Esophagus (tissue), 2 donors: ENCODE data around the gene NFIA. TPM values are rescaled to one million over a fixed set of nuclear protein-coding genes. Genes with fewer than 3 reads are reported as not detected.
A peak's percentile ranks its signal among the peaks of the same experiment; 100 is the strongest.

Experiments
- H3K27ac ChIP-seq, 2 donors: one replicate each; pipeline ENCODE4 v1.5.1; 2013; ENCODE audit warnings: low read depth in 2 of 2, mild to moderate bottlenecking in 2 of 2, inconsistent platforms in 1 of 2, low read length in 1 of 2, moderate library complexity in 1 of 2
- H3K27me3 ChIP-seq, 2 donors: one replicate each; pipeline ENCODE4 v1.6.1; 2013; ENCODE audit warnings: low read length in 2 of 2, control low read depth in 1 of 2, mild to moderate bottlenecking in 1 of 2; ENCODE audit not compliant: insufficient read depth in 2 of 2, control insufficient read depth in 1 of 2
- H3K36me3 ChIP-seq, 2 donors: one replicate each; pipeline ENCODE4 v1.6.1; 2013; ENCODE audit warnings: low read length in 1 of 2; ENCODE audit not compliant: control insufficient read depth in 2 of 2, insufficient read depth in 2 of 2
- H3K4me1 ChIP-seq, 2 donors: one replicate each; pipeline ENCODE4 v1.6.1; 2013; ENCODE audit warnings: low read length in 1 of 2; ENCODE audit not compliant: control insufficient read depth in 2 of 2, insufficient read depth in 2 of 2
- H3K4me3 ChIP-seq, 2 donors: one replicate each; pipeline ENCODE4 v1.5.1; 2013; ENCODE audit warnings: low read length in 2 of 2, mild to moderate bottlenecking in 2 of 2, low read depth in 1 of 2, moderate library complexity in 1 of 2
- H3K9me3 ChIP-seq, 2 donors: one replicate each; pipeline ENCODE4 v1.6.1; 2013; ENCODE audit warnings: mild to moderate bottlenecking in 2 of 2, low read depth in 1 of 2, low read length in 1 of 2, moderate library complexity in 1 of 2; ENCODE audit not compliant: control insufficient read depth in 2 of 2, insufficient read depth in 1 of 2
- WGBS, 2 donors: extraction: QIAGEN DNeasy Blood & Tissue Kit; methylation state at CpG; one replicate each; pipeline ENCODE4 v1.1.7; 2013; 5-methylcytosine and 5-hydroxymethylcytosine counted together
- polyA plus RNA-seq, 2 donors: library from polyadenylated mRNA; stranded (reverse); fragments of 200-250 nt; gene quantifications; one replicate each; pipeline ENCODE4 v1.2.3, GENCODE V29; 2013
- donor health status: healthy with polysubstance abuse.
- donor health status: Bipolar disorder and iron deficiency.

The NFIA gene
- polyA plus RNA-seq, 2 donors, result 9.0 to 11.0 TPM

DNA sequence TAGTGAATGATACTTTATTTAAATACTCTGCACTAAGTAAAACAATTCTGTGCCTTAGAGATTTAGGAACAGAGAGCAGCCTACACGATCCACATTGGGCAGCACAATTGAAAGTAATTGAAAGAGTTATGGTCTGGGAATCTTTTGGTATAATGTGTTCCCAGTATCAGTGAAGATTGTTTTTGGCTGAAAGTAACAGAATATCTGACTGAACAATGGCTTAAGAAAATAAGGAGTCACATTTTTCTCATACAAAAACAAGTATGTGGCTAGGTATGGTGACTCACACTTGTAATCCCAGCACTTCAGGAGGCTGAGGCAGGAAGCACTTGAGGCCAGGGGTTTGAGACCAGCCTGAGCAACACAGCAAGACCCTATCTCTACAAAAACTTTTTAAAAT, 306.2 kb downstream of the NFIA start:
- Histone ChIP-seq H3K4me3 (no peak overlapping the region), H3K27ac (no peak overlapping the region), H3K36me3 (peaks cover 0 to 7% of the 10 kb centered on the region in 2 donors), H3K27me3 (no peaks in the 10 kb centered on the region), H3K9me3 (peaks cover 0 to 2% of the 10 kb centered on the region in 2 donors), H3K4me1 (peaks cover 0 to 5% of the 10 kb centered on the region in 2 donors)
- 85 to 86% methylated on average over 1 of the region's 1 CpG for WGBS, 2 donors

DNA sequence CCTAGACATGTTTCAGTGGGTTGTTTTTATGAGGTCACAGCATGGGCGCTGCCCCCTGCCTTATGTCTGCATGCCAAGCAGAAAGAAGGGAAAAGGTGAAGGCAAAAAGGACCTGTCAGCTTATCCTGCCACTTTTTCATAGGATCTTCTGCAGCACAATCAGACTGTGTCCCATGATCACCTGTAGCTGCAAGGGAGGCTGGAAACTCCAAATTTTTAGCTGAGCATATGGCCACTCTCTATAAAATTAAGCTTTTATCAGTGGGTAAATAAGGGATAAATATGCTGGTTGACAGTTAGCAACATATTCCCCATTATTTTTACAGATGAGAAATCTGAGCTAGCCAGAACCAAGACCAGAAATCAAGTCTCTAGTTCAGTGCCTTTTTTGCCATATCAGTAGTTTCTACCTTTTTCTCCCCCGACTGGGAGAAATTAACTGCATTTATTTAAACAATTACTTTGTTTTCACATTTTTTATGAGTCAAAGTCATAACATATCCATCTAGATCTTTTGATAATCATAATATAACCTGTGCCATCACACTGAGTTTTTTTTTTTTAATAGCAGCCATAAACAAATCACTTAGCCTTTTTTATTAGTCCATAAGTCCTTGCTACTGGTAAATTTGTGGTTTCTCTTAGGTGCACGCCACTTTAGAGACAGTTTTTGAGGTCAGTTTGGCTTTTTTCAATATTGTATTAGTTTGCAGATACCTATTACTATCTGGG, 307.0 kb downstream of the NFIA start:
- peaks cover 0 to 7% of the 10 kb centered on the region in 2 donors for H3K36me3 ChIP-seq
- H3K27ac ChIP-seq, result no peak overlapping the region
- H3K4me1 ChIP-seq, result peaks cover 0 to 5% of the 10 kb centered on the region in 2 donors
- no peaks in the 10 kb centered on the region for H3K27me3 ChIP-seq
- H3K9me3 ChIP-seq, result peaks cover 0 to 2% of the 10 kb centered on the region in 2 donors
- no peak overlapping the region for H3K4me3 ChIP-seq
- 83 to 94% methylated on average over 3 of the region's 3 CpGs for WGBS, 2 donors

DNA sequence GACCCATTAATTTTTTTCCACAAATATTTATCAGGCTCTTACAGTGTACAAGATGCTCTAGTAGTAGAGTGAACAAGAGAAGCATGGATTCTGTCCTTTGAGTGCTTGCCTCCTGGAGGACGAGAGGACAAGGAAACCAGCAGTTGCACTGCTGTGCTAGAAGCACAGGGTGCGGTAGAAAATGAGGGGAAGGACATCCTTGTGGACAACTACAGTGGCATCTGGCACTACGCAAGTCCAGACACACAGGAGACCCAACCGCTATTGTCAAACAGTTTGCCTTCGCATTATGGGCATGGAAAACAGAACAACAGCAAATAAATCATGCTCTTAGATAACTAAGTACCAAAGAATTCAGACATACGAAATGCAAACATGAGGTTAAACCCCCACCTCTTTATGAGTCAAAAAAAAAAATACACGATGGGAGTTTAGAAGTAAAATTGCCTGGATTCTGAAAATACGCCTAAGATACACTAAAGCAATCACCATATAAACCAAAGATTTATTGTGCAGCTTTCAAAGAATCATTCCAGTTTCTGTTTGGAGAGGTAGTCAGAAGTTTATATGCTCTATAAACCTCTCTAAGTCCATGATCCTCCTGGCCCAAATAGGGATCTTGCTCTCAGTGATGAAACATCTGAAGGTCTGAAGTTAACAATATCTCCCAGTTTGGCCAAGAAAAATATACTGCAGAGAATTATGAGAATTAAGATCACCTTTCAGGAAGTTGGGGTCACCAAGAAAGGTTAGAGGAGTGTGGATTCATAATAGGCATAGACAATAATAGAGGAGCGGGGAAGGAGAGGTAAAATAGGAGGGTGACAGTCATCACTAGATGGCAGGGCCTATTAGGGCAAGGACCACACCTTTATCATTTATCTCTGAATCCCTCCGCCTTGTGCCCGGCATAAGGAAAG, 307.8 kb downstream of the NFIA start:
- H3K9me3 ChIP-seq, result peaks cover 0 to 2% of the 10 kb centered on the region in 2 donors
- WGBS, 2 donors, result 81 to 82% methylated on average over 11 of the region's 11 CpGs

DNA sequence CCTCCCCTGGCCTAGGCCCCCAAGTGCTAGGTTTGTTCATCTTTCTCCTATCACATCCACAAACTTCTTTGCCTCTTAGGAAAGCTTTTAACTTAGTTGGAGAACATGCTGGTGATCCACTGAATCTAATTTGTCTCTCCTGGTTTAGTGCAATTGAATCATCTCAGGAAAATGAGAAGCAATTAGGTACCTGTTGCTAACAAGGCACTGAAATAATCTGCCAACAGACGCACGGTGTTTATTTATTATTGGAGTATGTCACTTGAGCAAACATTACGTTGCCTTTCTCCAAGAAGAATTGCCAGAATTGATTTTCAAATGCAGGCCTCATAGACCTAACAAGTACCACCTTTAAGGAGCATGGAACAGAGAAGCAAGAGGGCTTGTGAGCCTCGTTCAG, 309.4 kb downstream of the NFIA start:
- Histone ChIP-seq H3K4me3 (no peak overlapping the region), H3K36me3 (peaks cover 0 to 4% of the 10 kb centered on the region in 2 donors), H3K27me3 (no peaks in the 10 kb centered on the region), H3K27ac (no peak overlapping the region), H3K4me1 (peaks cover 0 to 3% of the 10 kb centered on the region in 2 donors), H3K9me3 (peaks cover 0 to 2% of the 10 kb centered on the region in 2 donors)
- WGBS, 2 donors, result 51 to 68% methylated on average over 4 of the region's 4 CpGs

More for the DNA sequence above, 307.8 kb downstream of the NFIA start:
- no peaks in the 10 kb centered on the region for H3K27me3 ChIP-seq
- peaks cover 0 to 4% of the 10 kb centered on the region in 2 donors for H3K36me3 ChIP-seq
- no peak overlapping the region for H3K4me3 ChIP-seq
- peaks cover 0 to 5% of the 10 kb centered on the region in 2 donors for H3K4me1 ChIP-seq
- H3K27ac ChIP-seq, result peak overlapping the region in 1 of 2 donors; percentile 6

DNA sequence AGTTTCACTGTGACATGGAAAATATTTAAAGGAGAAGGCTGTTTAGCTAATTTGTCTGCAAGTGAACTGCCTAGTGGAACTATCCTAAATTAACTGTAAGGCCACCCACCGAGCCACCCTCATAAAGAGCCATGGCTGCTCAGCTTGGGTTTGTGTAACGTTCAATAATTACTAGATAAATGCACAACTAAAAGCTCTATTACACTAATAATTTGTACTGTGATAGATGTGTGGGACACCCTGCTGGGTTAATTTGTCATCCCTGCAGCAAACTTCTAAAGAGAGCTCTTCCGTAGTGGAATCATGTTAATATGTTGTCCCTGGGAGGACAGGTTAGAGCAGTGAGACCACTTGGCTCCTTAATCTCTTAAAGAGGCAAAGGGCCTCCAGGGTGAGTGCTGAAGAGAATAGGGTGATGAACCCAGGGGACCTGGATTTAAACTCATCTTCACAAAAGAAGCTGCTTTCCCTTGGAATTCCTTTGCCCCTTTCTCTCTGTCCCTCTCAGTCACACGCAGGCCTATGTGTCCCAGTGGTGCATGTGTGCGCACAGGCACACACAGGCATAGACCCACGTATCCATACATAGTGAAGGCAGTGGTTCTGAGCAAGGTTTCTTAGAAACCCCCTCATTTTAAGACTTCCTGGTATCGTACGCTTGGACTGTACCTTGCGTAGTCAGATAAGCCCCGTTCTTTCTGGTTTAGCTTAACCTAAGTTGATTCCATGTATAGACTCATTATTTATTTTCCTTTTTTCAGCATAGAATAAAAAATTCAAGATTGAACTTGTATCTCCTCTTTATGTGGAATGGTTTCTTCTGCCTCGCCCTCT, 310.3 kb downstream of the NFIA start:
- Histone ChIP-seq H3K9me3 (peaks cover 0 to 2% of the 10 kb centered on the region in 2 donors), H3K27me3 (no peaks in the 10 kb centered on the region), H3K4me1 (peaks cover 0 to 2% of the 10 kb centered on the region in 2 donors), H3K4me3 (no peak overlapping the region), H3K27ac (no peak overlapping the region), H3K36me3 (peaks cover 0 to 2% of the 10 kb centered on the region in 2 donors)
- 74 to 82% methylated on average over 11 of the region's 11 CpGs for WGBS, 2 donors

DNA sequence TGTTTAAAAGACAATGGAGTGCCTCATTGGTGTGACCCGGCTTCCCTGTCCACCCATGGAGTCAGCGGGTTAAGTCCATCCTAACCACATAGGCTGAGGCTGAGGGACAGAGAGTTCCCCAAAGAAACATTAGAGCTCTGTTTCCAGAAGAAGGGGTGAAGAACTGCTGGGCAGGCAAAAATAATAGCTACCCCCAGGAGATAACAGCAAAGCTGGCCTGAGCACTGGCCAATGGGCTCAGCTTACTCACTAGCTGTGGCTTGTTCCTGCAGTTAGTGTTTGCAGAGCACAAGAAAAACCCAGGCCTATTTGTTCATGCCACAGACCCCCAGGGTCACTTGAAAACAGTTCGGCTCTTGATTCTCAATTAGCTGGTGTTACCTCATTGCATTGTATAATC, 311.2 kb downstream of the NFIA start:
- Histone ChIP-seq H3K27me3 (no peaks in the 10 kb centered on the region), H3K27ac (no peak overlapping the region), H3K4me3 (no peak overlapping the region), H3K36me3 (peaks cover 0 to 2% of the 10 kb centered on the region in 2 donors), H3K9me3 (peaks cover 0 to 2% of the 10 kb centered on the region in 2 donors), H3K4me1 (peaks cover 0 to 2% of the 10 kb centered on the region in 2 donors)
- WGBS, 2 donors, result 91% methylated on average over 3 of the region's 3 CpGs

DNA sequence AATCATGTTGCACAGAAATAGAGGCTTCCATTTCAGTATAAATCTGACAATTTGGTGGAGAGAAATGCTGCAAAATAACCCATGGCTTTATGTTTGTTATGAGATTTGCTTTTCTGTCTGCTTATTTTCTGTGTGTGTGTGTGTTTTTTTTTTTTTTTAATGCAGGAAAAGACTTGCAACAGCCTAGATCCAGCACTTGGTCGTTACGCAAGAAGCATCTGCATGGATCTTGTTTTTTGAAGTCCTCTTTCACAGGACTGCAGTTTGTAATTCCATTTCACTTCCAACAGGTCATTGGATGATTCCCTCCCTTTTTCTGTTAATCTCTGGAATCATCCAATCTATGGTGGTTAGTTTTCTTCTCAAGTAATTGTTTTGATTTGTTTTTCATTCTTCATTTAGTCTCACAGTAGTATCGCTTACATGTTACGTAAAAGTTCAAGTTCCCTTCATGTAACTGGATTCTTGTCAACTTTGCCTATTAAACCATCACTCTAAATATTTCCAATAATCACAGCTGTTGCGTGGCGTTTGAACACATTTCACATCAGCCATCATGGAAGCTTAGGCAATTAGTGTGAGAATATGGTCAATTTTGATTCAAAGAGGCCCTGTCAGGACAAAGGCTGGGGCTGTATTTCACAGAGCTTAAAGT, 312.9 kb downstream of the NFIA start:
- Histone ChIP-seq H3K36me3 (no peaks in the 10 kb centered on the region), H3K4me3 (no peak overlapping the region), H3K9me3 (no peaks in the 10 kb centered on the region), H3K27me3 (no peaks in the 10 kb centered on the region), H3K27ac (no peak overlapping the region), H3K4me1 (peaks cover 0 to 2% of the 10 kb centered on the region in 2 donors)
- WGBS, 2 donors, result 74 to 86% methylated on average over 6 of the region's 6 CpGs

DNA sequence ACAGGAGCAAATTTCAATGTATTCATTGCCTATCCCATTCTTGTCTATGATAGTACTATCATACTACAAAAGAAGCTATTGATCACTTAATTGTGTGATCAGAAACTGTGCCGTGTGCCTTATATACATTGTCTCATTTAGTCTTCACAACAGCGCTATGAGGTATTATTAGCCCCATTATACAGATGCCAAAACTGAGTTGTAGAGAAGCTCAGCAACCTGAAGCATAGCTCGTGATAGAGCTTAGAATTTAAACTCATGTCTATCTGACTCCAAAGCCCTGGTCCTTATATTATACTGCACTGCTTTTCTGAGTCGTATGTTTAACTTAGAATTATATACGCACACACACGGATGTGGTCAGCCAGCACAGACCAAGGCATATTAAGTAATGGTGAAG, 315.1 kb downstream of the NFIA start:
- no peaks in the 10 kb centered on the region for H3K27me3 ChIP-seq
- no peak overlapping the region for H3K4me3 ChIP-seq
- 94% methylated on average over 6 of the region's 6 CpGs for WGBS, 2 donors
- H3K27ac ChIP-seq, result no peak overlapping the region
- H3K36me3 ChIP-seq, result no peaks in the 10 kb centered on the region
- peaks cover 0 to 2% of the 10 kb centered on the region in 2 donors for H3K4me1 ChIP-seq
- no peaks in the 10 kb centered on the region for H3K9me3 ChIP-seq
